ENCODE measurements around the gene NUDT12. TPM values are rescaled to one million over a fixed set of nuclear protein-coding genes. Genes with fewer than 3 reads are reported as not detected.

The NUDT12 gene
- polyA plus RNA-seq, 1 donor from 2014 or later = 0.48 TPM

DNA sequence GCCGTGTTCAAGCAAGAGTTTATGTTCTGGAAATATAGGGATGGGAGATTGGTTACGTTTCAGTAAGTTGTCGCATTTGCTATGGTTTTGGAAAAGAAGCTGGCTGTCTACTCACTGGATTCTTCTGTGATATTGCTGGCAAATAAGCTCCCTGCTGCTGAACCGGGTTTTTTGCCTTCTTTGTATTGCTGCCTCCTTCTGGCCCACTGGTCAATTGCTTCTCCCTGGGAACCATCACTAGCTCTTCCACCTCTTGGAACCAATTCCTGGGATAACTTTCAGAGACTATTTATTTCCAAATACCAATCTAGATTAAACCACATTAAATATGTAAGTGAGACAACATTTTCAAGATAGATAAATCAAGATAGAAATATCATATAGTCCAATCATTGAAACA lies 43.0 kb downstream of the NUDT12 start:
- Mint-ChIP-seq H3K4me3 (no peak overlapping the region), H3K27ac (no peak overlapping the region), H3K36me3 (no peaks in the 10 kb centered on the region), H3K9me3 (peaks cover 0 to 3% (median 0%) of the 10 kb centered on the region in 3 donors), H3K27me3 (no peaks in the 10 kb centered on the region), H3K4me1 (no peaks in the 10 kb centered on the region)

DNA sequence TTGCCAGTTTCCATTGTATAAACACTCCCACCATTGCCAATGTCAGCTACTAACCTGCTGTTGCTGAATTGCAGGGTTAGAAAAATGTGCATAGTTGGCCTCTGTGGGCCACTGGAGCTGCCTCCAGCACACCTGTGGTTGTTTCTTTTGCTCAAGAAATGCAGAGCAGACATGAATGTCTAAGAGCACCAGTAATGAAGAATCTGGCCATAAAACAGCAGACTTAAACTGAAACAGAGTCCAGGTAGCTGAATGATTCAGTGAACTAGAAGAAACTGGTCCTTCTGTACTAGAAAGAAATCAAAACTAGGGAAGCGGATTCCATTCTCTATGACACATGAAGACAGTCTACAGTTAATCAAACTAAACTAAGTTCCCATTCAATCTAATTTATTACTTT lies 48.2 kb downstream of the NUDT12 start:
- Mint-ChIP-seq H3K27me3 (no peaks in the 10 kb centered on the region), H3K4me3 (no peak overlapping the region), H3K9me3 (no peaks in the 10 kb centered on the region), H3K36me3 (no peaks in the 10 kb centered on the region), H3K4me1 (no peaks in the 10 kb centered on the region), H3K27ac (no peak overlapping the region)

DNA sequence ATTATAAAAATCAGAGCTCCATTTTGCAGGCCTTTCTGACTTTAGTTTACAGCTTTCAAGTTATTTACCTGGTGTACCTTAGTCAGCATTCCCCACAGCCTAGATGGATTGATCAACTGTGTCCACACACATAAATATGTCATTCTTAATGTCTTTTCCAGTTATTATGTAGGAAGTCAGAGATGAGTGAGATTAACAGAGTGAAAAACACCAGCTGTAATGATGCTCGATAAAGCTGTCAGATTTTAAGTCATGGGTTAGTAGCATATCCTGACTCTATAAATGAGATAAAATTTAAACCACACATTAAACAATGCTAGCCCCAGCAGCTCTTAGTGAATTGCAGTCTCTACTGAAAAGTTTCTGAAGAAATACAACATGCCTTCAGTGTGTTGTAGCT lies 48.9 kb downstream of the NUDT12 start:
- H3K4me3 Mint-ChIP-seq = no peak overlapping the region
- H3K9me3 Mint-ChIP-seq = no peaks in the 10 kb centered on the region
- H3K27me3 Mint-ChIP-seq = no peaks in the 10 kb centered on the region
- H3K27ac Mint-ChIP-seq = no peak overlapping the region
- H3K36me3 Mint-ChIP-seq = no peaks in the 10 kb centered on the region
- no peaks in the 10 kb centered on the region for H3K4me1 Mint-ChIP-seq

DNA sequence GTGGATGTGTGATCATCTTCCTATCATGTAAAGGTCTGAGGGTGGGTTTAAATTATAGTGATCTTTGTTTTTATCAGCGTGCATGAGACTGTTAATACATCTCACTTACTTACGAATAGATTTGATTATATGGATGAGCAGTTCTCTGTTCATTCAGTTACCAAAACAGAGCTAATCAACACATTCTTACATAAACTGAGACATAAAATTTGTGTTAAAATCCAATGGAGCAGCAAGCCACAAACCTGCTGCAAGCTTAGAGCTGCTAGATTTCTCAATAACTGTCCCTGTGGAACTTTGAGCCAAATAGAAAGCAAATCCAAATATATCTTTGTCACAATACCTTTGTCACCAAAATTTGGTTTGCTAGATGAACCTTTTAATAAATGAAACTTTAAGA lies 50.1 kb downstream of the NUDT12 start:
- no peaks in the 10 kb centered on the region for H3K9me3 Mint-ChIP-seq
- H3K36me3 Mint-ChIP-seq = no peaks in the 10 kb centered on the region
- H3K27ac Mint-ChIP-seq = no peak overlapping the region
- H3K4me1 Mint-ChIP-seq = no peaks in the 10 kb centered on the region
- H3K27me3 Mint-ChIP-seq = no peaks in the 10 kb centered on the region
- no peak overlapping the region for H3K4me3 Mint-ChIP-seq

DNA sequence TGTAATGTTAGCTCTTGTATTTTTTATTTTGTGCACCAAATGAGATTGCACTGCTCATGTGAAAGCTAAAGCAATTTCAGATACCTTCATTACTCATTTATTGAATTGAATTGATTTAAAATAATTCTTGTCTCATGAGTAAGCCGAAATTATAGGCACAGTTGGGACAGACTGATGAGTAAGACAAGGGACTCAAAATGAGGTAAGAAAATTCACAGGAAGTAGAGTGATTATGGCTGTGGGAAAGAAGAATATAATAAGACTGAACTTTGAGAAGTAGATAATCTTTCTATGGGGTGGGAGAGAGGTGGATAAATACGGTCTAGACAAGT lies 51.1 kb downstream of the NUDT12 start:
- Mint-ChIP-seq H3K27ac (no peak overlapping the region), H3K4me3 (no peak overlapping the region), H3K4me1 (no peaks in the 10 kb centered on the region), H3K9me3 (peaks cover 0 to 3% (median 0%) of the 10 kb centered on the region in 3 donors), H3K36me3 (no peaks in the 10 kb centered on the region), H3K27me3 (no peaks in the 10 kb centered on the region)

DNA sequence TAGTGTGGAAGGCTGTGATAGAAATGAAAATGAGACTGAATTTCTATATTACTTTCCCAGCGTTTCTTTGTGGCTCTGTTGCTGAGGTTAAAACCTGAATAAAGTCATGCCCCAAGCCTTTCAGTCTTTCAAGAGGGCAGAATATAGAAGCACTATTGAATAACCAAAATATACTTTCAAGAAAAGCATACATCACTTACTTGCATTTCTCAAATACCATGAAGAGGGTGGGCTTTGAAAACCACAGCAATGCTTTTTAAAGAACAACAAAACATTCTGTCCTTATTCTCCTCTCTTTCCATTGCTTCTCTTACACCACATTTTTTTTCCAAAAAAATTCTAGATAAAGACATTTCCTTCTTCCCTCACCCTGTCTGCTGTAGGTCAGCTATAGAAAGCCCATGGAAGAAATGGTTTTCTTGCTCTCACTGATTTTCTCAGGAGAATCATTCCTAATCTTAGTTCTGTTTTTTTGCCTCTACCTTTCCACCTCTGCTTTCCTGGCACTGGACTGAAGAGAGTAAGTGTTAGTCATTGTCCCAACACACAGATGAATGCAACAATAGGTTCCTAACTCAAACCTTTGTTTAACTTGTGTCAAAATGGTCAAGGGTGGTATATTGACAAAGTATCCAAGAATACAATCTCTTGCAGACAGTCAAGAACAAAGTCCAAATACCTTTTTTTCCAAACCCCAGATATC lies 51.6 kb downstream of the NUDT12 start:
- no peaks in the 10 kb centered on the region for H3K27me3 Mint-ChIP-seq
- no peaks in the 10 kb centered on the region for H3K4me1 Mint-ChIP-seq
- H3K9me3 Mint-ChIP-seq = peaks cover 0 to 7% (median 0%) of the 10 kb centered on the region in 3 donors
- no peak overlapping the region for H3K27ac Mint-ChIP-seq
- H3K4me3 Mint-ChIP-seq = no peak overlapping the region
- no peaks in the 10 kb centered on the region for H3K36me3 Mint-ChIP-seq

DNA sequence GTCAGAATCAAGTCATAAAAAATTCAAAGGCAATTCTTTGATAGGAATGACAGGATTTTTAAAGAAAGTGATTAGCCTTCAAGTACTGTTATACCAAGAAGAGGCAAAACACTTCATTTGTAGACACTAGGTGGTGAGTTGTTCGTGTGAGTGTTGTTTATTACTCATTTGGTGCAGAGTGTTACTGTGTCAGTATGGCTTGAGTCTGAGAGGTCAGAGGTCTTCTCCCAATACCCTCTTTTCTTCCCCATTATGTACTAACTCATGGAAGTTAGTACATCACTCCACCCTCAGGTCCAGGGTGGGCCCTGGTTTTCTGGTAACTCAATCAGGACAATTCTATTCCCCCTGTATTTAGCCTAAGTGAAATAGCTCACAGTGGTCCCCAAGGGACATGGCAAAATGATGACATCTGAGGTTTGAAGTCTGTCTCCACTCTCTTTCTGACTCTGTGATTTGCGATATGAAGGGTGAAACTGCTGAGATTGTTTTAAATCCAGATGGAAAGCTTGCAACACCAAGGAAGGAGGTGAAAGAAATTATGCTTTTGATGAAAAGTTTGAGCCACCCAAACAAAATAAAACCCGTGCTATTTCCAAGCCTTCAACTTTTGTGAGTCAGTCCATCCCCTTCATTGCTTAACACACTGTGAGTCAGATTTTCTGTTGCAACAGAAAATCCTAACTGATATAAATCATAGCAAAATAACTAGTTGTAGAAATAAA lies 56.8 kb downstream of the NUDT12 start:
- Mint-ChIP-seq H3K27ac (no peak overlapping the region), H3K27me3 (no peaks in the 10 kb centered on the region), H3K9me3 (peaks cover 0 to 7% (median 6%) of the 10 kb centered on the region in 3 donors), H3K4me1 (no peaks in the 10 kb centered on the region), H3K36me3 (no peaks in the 10 kb centered on the region), H3K4me3 (no peak overlapping the region)

DNA sequence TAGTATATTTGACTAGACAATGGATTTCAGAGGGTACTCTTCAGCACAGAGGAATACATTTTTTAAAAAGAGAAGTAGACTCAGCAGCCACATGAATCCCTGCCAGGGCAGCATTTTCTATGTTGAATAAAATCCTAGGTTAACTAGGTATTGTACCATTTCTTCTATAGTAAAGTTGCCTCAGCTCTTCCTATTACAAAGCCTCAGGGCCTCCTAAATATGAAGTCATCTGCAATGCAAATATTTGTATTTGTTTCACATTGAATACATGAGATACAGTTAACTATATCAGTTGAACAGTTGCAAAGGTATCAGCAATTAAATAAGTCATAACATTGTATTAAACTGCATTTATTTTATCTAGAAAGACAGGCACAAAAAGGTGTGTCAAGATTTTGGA lies 59.5 kb downstream of the NUDT12 start:
- Mint-ChIP-seq H3K4me1 (no peaks in the 10 kb centered on the region), H3K9me3 (peaks cover 0 to 7% (median 6%) of the 10 kb centered on the region in 3 donors), H3K36me3 (no peaks in the 10 kb centered on the region), H3K27ac (no peak overlapping the region), H3K27me3 (no peaks in the 10 kb centered on the region), H3K4me3 (no peak overlapping the region)

DNA sequence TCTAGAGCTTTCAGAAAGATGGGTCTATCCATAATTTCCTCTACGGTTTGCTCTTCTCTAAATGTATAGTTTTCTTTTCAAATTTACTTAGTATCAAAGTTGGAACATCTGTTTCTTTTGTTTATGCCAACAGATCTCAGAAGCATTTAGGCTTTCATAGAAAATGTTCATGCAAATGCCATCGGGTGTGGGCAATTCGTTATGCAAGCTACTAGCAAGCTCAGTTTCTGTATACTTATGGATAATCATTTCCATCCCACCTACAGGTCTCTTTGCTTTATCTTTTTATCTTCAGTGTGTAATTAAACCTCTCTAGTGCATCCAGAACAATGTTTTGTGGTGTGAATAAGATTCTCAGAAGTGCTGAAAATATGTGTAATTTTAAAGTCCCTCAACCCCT lies 59.9 kb downstream of the NUDT12 start:
- Mint-ChIP-seq H3K9me3 (peaks cover 0 to 7% (median 6%) of the 10 kb centered on the region in 3 donors), H3K27me3 (no peaks in the 10 kb centered on the region), H3K4me3 (no peak overlapping the region), H3K4me1 (no peaks in the 10 kb centered on the region), H3K27ac (no peak overlapping the region), H3K36me3 (no peaks in the 10 kb centered on the region)

Measured in IgD-negative memory B cell (primary cell).